ENCODE measurements around the gene C9orf43. TPM values are rescaled to one million over a fixed set of nuclear protein-coding genes. Genes with fewer than 3 reads are reported as not detected.

C9orf43 gene
- total and polyA plus RNA-seq, 9 of the 15 experiments (the other 6 are each of a cell fraction or from before 2014, with no cell fraction given): 0.21 to 0.58 (median 0.33) TPM

GRCh38 chr9:113368982-113369854 is 41.3 kb upstream of the C9orf43 start (continued):
- TF ChIP-seq BCLAF1 (IDR thresholded peaks at IDR 0.05; ENCODE audit: borderline replicate concordance in 1 of 2, control insufficient read depth in 1 of 2, low read depth in 2 of 2, low read length in 1 of 2) (no peak), SAFB (IDR thresholded peaks at IDR 0.05; ENCODE audit: borderline replicate concordance, low read depth, low read length) (no peak), ZNF277 (CRISPR knock-in tag; IDR thresholded peaks at IDR 0.05; ENCODE audit: borderline replicate concordance) (no peak), NFE2L1 (tag; IDR thresholded peaks at IDR 0.05; ENCODE audit: borderline replicate concordance, low read depth) (no peak), ESRRB (CRISPR knock-in tag; IDR thresholded peaks at IDR 0.05; ENCODE audit: borderline replicate concordance) (no peak), SAP30 (IDR thresholded peaks at IDR 0.05; ENCODE audit: borderline replicate concordance, insufficient read depth, low read depth, low read length, poor library complexity, severe bottlenecking) (no peak), ETV1 (tag; conservative IDR thresholded peaks at IDR 0.05; ENCODE audit: low read depth) (no peak), TSC22D4 (tag; IDR thresholded peaks at IDR 0.05) (no peak), BRCA1 (IDR thresholded peaks at IDR 0.05) (no peak), BRCA1 (CRISPR knock-in tag; IDR thresholded peaks at IDR 0.05) (no peak), ZNF134 (CRISPR knock-in tag; conservative IDR thresholded peaks at IDR 0.05) (no peak), RBM22 (IDR thresholded peaks at IDR 0.05; ENCODE audit: low read depth, low read length, poor library complexity, severe bottlenecking) (no peak), BRD9 (IDR thresholded peaks at IDR 0.05; ENCODE audit: low read depth, partially characterized antibody) (no peak), PHF8 (IDR thresholded peaks at IDR 0.05; ENCODE audit: borderline replicate concordance, low read length) (no peak), FOXP4 (CRISPR knock-in tag; IDR thresholded peaks at IDR 0.05; ENCODE audit: borderline replicate concordance) (no peak), NFE2 (IDR thresholded peaks at IDR 0.05; ENCODE audit: low read depth) (peak; percentile 74), ZBTB12 (CRISPR knock-in tag; IDR thresholded peaks at IDR 0.05) (no peak), JUND (IDR thresholded peaks at IDR 0.05; ENCODE audit: borderline replicate concordance, low read depth, low read length) (peak; percentile 78), JUND (tag; IDR thresholded peaks at IDR 0.05; ENCODE audit: borderline replicate concordance, low read depth, low read length) (no peak; the same call in 2 of the 3 replicates)
